WTC11 (cell line): ENCODE results near the gene FOXP1. TPM values are rescaled to one million over a fixed set of nuclear protein-coding genes. Genes with fewer than 3 reads are reported as not detected.

Source experiments
- ATAC-seq: fragments of 200-7000 bp; cut with Tn5 transposase; 2 replicates; pipeline ENCODE4 v1.10.0; 2021; ENCODE audit warnings: mild to moderate bottlenecking, moderate library complexity
- CTCF ChIA-PET: fragments of 300-600 bp; sonication (Branson Sonifier 250); formaldehyde crosslinking; loops from one replicate; lab custom pipeline; 2021; ENCODE audit warnings: antibody characterized with exemption; lab: Charles Lee
- POLR2A ChIA-PET: fragments of 350-600 bp; sonication (Branson Sonifier 250); formaldehyde crosslinking; loops from one replicate; lab custom pipeline; 2021; ENCODE audit warnings: antibody characterized with exemption; lab: Charles Lee
- DNase-seq: peaks from one replicate; pipeline ENCODE4 v3.0.0; 2021; ENCODE audit warnings: low spot score
- H3K27ac Mint-ChIP-seq: 2 replicates; pipeline ENCODE4 v1.8.0; 2021; ENCODE audit warnings: mixed read lengths
- H3K27me3 Mint-ChIP-seq: 2 replicates; pipeline ENCODE4 v1.8.0; 2021; ENCODE audit warnings: low read depth, mild to moderate bottlenecking, moderate library complexity, mixed read lengths
- H3K36me3 Mint-ChIP-seq: 2 replicates; pipeline ENCODE4 v1.8.0; 2021; ENCODE audit warnings: mixed read lengths
- H3K4me1 Mint-ChIP-seq: 2 replicates; pipeline ENCODE4 v1.8.0; 2022; ENCODE audit warnings: mixed read lengths
- H3K4me3 Mint-ChIP-seq: 2 replicates; pipeline ENCODE4 v1.8.0; 2021; ENCODE audit warnings: mild to moderate bottlenecking, moderate library complexity, mixed read lengths
- H3K9me3 Mint-ChIP-seq: 2 replicates; pipeline ENCODE4 v1.8.0; 2021; ENCODE audit warnings: mixed read lengths
- ETV6 ChIP-seq: sonication (generic); formaldehyde crosslinking; IDR thresholded peaks from 2 replicates; pipeline ENCODE4 v1.8.1; 2022; ENCODE audit warnings: mild to moderate bottlenecking, missing genetic modification reagents
- NR3C1 ChIP-seq: sonication (generic); formaldehyde crosslinking; conservative IDR thresholded peaks from 2 replicates; pipeline ENCODE4 v1.8.1; 2023; ENCODE audit warnings: low read depth, mild to moderate bottlenecking, missing genetic modification reagents
- RELA ChIP-seq: sonication (generic); formaldehyde crosslinking; IDR thresholded peaks from 2 replicates; pipeline ENCODE4 v1.8.1; 2022; ENCODE audit warnings: missing genetic modification reagents, mild to moderate bottlenecking, borderline replicate concordance
- RORB ChIP-seq: fragments of 250-450 bp; sonication (Bioruptor Pico); IDR thresholded peaks from 2 replicates; pipeline ENCODE4 v1.9.0; 2021; ENCODE audit warnings: mild to moderate bottlenecking
- SMAD3 ChIP-seq: sonication (generic); formaldehyde crosslinking; IDR thresholded peaks from 2 replicates; pipeline ENCODE4 v1.8.0; 2022; ENCODE audit warnings: missing genetic modification reagents, mild to moderate bottlenecking, borderline replicate concordance
- SP1 ChIP-seq: sonication (generic); formaldehyde crosslinking; conservative IDR thresholded peaks from 2 replicates; pipeline ENCODE4 v1.8.1; 2022; ENCODE audit warnings: missing genetic modification reagents
- TCF7 ChIP-seq: sonication (generic); formaldehyde crosslinking; IDR thresholded peaks from 2 replicates; pipeline ENCODE4 v1.8.0; 2022; ENCODE audit warnings: mild to moderate bottlenecking, low read depth, missing genetic modification reagents, moderate library complexity
- ZNF121 ChIP-seq: sonication (generic); formaldehyde crosslinking; IDR thresholded peaks from 2 replicates; pipeline ENCODE4 v1.8.0; 2023; ENCODE audit warnings: missing genetic modification reagents
- ZNF396 ChIP-seq: fragments of 250-450 bp; sonication (Bioruptor Pico); IDR thresholded peaks from 2 replicates; pipeline ENCODE4 v1.8.0; 2021; ENCODE audit warnings: mild to moderate bottlenecking, moderate library complexity, borderline replicate concordance
- total RNA-seq: library from RNA; stranded (reverse); gene quantifications from 3 replicates; pipeline ENCODE4 v1.2.3, GENCODE V29; 2021
- TF ChIP-seq, protein P1 (sequence below): sonication (generic); formaldehyde crosslinking; IDR thresholded peaks from 2 replicates; pipeline ENCODE4 v1.8.1; 2022; ENCODE audit warnings: mild to moderate bottlenecking, missing genetic modification reagents, moderate library complexity, borderline replicate concordance
- TF ChIP-seq, protein P2 (sequence below): sonication (generic); formaldehyde crosslinking; IDR thresholded peaks from 2 replicates; pipeline ENCODE4 v1.8.1; 2023; ENCODE audit warnings: mild to moderate bottlenecking, missing genetic modification reagents, moderate library complexity
- TF ChIP-seq, protein P3 (sequence below): sonication (generic); formaldehyde crosslinking; IDR thresholded peaks from 2 replicates; pipeline ENCODE4 v1.8.0; 2023; ENCODE audit warnings: missing genetic modification reagents, mild to moderate bottlenecking, borderline replicate concordance
- TF ChIP-seq, protein P4 (sequence below): sonication (generic); formaldehyde crosslinking; IDR thresholded peaks from 2 replicates; pipeline ENCODE4 v1.8.0; 2023; ENCODE audit warnings: missing genetic modification reagents
- TF ChIP-seq, protein P5 (sequence below): fragments of 250-450 bp; sonication (Bioruptor Pico); conservative IDR thresholded peaks from 2 replicates; pipeline ENCODE4 v1.9.0; 2021; ENCODE audit warnings: mild to moderate bottlenecking
- TF ChIP-seq, protein P6 (sequence below): sonication (generic); formaldehyde crosslinking; IDR thresholded peaks from 2 replicates; pipeline ENCODE4 v1.8.1; 2022; ENCODE audit warnings: mild to moderate bottlenecking, moderate library complexity, missing genetic modification reagents
- TF ChIP-seq, protein P7 (sequence below): sonication (generic); formaldehyde crosslinking; IDR thresholded peaks from 2 replicates; pipeline ENCODE4 v1.8.0; 2022; ENCODE audit warnings: mild to moderate bottlenecking, missing genetic modification reagents
- TF ChIP-seq, protein P8 (sequence below): sonication (generic); formaldehyde crosslinking; IDR thresholded peaks from 2 replicates; pipeline ENCODE4 v1.8.1; 2023; ENCODE audit warnings: mild to moderate bottlenecking, moderate library complexity, missing genetic modification reagents
- TF ChIP-seq, protein P9 (sequence below): fragments of 250-450 bp; sonication (Bioruptor Pico); IDR thresholded peaks from 2 replicates; pipeline ENCODE4 v1.9.0; 2021; ENCODE audit warnings: mild to moderate bottlenecking

FOXP1 gene
- total RNA-seq, 1 experiment from 2014 or later: 25.8 TPM

DNA sequence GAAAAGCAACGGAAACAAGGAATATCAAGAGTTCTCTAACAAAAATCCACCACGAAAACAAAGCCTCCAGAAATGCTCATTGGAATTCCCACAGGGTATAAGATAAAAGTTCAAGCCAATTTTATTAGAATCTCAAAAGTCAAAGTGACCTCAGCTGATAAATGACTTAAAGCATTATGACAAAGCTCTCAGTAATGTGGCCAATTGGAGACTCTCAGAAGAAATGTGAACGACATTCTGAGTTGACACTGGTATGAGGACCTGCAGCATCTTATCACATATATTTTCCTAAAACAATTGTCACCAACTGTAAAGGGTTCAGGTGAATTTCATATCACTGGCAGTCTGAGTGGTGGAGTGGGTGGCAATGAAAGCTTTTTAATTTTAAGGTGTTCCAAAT is 199.1 kb downstream of the FOXP1 start:
- ChIA-PET CTCF (no interaction called here), POLR2A (interaction anchor here (1.2 kb wide), 1 partner anchor 208 kb away, joined by 9 read pairs; no protein-coding TSS in a partner anchor)
- H3K27ac Mint-ChIP-seq: peak overlapping the region; percentile 75
- TF ChIP-seq, protein P1, sequence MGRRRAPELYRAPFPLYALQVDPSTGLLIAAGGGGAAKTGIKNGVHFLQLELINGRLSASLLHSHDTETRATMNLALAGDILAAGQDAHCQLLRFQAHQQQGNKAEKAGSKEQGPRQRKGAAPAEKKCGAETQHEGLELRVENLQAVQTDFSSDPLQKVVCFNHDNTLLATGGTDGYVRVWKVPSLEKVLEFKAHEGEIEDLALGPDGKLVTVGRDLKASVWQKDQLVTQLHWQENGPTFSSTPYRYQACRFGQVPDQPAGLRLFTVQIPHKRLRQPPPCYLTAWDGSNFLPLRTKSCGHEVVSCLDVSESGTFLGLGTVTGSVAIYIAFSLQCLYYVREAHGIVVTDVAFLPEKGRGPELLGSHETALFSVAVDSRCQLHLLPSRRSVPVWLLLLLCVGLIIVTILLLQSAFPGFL: no peak
- TF ChIP-seq, protein P2, sequence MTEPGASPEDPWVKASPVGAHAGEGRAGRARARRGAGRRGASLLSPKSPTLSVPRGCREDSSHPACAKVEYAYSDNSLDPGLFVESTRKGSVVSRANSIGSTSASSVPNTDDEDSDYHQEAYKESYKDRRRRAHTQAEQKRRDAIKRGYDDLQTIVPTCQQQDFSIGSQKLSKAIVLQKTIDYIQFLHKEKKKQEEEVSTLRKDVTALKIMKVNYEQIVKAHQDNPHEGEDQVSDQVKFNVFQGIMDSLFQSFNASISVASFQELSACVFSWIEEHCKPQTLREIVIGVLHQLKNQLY: no peak
- TF ChIP-seq TCF7: no peak
- TF ChIP-seq, protein P3, sequence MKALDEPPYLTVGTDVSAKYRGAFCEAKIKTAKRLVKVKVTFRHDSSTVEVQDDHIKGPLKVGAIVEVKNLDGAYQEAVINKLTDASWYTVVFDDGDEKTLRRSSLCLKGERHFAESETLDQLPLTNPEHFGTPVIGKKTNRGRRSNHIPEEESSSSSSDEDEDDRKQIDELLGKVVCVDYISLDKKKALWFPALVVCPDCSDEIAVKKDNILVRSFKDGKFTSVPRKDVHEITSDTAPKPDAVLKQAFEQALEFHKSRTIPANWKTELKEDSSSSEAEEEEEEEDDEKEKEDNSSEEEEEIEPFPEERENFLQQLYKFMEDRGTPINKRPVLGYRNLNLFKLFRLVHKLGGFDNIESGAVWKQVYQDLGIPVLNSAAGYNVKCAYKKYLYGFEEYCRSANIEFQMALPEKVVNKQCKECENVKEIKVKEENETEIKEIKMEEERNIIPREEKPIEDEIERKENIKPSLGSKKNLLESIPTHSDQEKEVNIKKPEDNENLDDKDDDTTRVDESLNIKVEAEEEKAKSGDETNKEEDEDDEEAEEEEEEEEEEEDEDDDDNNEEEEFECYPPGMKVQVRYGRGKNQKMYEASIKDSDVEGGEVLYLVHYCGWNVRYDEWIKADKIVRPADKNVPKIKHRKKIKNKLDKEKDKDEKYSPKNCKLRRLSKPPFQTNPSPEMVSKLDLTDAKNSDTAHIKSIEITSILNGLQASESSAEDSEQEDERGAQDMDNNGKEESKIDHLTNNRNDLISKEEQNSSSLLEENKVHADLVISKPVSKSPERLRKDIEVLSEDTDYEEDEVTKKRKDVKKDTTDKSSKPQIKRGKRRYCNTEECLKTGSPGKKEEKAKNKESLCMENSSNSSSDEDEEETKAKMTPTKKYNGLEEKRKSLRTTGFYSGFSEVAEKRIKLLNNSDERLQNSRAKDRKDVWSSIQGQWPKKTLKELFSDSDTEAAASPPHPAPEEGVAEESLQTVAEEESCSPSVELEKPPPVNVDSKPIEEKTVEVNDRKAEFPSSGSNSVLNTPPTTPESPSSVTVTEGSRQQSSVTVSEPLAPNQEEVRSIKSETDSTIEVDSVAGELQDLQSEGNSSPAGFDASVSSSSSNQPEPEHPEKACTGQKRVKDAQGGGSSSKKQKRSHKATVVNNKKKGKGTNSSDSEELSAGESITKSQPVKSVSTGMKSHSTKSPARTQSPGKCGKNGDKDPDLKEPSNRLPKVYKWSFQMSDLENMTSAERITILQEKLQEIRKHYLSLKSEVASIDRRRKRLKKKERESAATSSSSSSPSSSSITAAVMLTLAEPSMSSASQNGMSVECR (CRISPR knock-in tag): no peak
- TF ChIP-seq, protein P4, sequence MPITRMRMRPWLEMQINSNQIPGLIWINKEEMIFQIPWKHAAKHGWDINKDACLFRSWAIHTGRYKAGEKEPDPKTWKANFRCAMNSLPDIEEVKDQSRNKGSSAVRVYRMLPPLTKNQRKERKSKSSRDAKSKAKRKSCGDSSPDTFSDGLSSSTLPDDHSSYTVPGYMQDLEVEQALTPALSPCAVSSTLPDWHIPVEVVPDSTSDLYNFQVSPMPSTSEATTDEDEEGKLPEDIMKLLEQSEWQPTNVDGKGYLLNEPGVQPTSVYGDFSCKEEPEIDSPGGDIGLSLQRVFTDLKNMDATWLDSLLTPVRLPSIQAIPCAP (CRISPR knock-in tag): no peak
- no peak for TF ChIP-seq RORB
- TF ChIP-seq ZNF396 (CRISPR knock-in tag): no peak
- TF ChIP-seq NR3C1 (CRISPR knock-in tag): no peak
- TF ChIP-seq, protein P5, sequence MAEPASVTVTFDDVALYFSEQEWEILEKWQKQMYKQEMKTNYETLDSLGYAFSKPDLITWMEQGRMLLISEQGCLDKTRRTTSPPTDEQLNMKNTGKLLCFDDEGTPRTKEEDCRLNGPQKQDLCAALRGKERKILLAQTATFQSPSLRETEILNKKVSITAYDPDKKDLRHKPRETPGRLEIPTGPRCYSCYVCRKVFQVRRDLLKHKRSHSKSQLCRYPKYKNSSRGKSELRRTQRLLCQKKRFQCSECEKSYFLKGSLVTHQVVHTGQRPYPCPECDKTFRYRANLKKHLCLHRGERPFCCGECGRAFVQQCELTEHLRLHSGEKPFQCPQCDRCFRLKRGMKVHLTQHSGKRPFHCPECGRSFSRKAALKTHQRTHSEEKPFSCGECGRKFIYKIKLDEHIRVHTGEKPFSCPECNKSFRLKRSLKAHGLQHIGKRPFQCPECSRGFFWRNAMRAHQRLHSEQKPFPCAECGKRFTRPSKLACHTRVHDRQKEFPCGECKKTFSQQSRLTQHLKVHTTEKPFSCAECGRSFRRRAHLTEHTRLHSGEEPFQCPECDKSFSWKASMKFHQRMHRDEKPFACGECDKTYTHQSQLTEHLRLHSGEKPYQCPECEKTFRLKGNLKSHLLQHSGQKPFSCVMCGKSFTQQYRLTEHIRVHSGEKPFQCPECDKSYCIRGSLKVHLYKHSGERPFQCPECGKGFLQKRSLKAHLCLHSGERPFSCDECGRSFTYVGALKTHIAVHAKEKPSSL (CRISPR knock-in tag): no peak
- no peak for TF ChIP-seq SP1
- no peak for TF ChIP-seq RELA
- TF ChIP-seq, protein P6, sequence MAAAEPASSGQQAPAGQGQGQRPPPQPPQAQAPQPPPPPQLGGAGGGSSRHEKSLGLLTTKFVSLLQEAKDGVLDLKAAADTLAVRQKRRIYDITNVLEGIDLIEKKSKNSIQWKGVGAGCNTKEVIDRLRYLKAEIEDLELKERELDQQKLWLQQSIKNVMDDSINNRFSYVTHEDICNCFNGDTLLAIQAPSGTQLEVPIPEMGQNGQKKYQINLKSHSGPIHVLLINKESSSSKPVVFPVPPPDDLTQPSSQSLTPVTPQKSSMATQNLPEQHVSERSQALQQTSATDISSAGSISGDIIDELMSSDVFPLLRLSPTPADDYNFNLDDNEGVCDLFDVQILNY (CRISPR knock-in tag): no peak
- TF ChIP-seq ETV6 (CRISPR knock-in tag): no peak
- no peak for TF ChIP-seq ZNF121 (CRISPR knock-in tag)
- TF ChIP-seq SMAD3 (CRISPR knock-in tag): no peak
- TF ChIP-seq, protein P7, sequence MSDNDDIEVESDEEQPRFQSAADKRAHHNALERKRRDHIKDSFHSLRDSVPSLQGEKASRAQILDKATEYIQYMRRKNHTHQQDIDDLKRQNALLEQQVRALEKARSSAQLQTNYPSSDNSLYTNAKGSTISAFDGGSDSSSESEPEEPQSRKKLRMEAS (CRISPR knock-in tag): no peak
- TF ChIP-seq, protein P8, sequence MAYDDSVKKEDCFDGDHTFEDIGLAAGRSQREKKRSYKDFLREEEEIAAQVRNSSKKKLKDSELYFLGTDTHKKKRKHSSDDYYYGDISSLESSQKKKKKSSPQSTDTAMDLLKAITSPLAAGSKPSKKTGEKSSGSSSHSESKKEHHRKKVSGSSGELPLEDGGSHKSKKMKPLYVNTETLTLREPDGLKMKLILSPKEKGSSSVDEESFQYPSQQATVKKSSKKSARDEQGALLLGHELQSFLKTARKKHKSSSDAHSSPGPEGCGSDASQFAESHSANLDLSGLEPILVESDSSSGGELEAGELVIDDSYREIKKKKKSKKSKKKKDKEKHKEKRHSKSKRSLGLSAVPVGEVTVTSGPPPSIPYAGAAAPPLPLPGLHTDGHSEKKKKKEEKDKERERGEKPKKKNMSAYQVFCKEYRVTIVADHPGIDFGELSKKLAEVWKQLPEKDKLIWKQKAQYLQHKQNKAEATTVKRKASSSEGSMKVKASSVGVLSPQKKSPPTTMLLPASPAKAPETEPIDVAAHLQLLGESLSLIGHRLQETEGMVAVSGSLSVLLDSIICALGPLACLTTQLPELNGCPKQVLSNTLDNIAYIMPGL (CRISPR knock-in tag): no peak
- TF ChIP-seq, protein P9, sequence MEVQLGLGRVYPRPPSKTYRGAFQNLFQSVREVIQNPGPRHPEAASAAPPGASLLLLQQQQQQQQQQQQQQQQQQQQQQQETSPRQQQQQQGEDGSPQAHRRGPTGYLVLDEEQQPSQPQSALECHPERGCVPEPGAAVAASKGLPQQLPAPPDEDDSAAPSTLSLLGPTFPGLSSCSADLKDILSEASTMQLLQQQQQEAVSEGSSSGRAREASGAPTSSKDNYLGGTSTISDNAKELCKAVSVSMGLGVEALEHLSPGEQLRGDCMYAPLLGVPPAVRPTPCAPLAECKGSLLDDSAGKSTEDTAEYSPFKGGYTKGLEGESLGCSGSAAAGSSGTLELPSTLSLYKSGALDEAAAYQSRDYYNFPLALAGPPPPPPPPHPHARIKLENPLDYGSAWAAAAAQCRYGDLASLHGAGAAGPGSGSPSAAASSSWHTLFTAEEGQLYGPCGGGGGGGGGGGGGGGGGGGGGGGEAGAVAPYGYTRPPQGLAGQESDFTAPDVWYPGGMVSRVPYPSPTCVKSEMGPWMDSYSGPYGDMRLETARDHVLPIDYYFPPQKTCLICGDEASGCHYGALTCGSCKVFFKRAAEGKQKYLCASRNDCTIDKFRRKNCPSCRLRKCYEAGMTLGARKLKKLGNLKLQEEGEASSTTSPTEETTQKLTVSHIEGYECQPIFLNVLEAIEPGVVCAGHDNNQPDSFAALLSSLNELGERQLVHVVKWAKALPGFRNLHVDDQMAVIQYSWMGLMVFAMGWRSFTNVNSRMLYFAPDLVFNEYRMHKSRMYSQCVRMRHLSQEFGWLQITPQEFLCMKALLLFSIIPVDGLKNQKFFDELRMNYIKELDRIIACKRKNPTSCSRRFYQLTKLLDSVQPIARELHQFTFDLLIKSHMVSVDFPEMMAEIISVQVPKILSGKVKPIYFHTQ (CRISPR knock-in tag): no peak
- peaks cover 3% of the 10 kb centered on the region for H3K9me3 Mint-ChIP-seq
- H3K4me1 Mint-ChIP-seq: peaks cover 62% of the 10 kb centered on the region
- DNase-seq (no peak), ATAC-seq (no peak)
- H3K4me3 Mint-ChIP-seq: no peak overlapping the region
- H3K36me3 Mint-ChIP-seq: peaks cover 3% of the 10 kb centered on the region; the same call in 1 of the 2 replicates
- H3K27me3 Mint-ChIP-seq: no peaks in the 10 kb centered on the region
